ENCODE data around the gene PRLR.
"Not testable (repeated sequence)": the region's sequence is repeated elsewhere in the genome, so short reads cannot be mapped to it uniquely, and the experiment has no call there.

Gene PRLR

GRCh38 chr5:35230038-35230611, at the start of gene PRLR:
Gene PRLR, minus strand, starts transcription at chr5:35230487. Its CDS starts 140,867 bp downstream, at chr5:35089620.
- DNase-seq: no peak

- no peak for DNase-seq
These were observed 44.7 kb upstream of the PRLR start for GRCh38 chr5:35274839-35275509.

GRCh38 chr5:35269006-35269405, 38.7 kb upstream of the PRLR start:
- DNase-seq: no peak

- no peak for DNase-seq
These were observed 36.0 kb upstream of the PRLR start for GRCh38 chr5:35266276-35266675.

GRCh38 chr5:35264509-35264908, 34.2 kb upstream of the PRLR start:
- DNase-seq: no peak

- DNase-seq: no peak
These were observed 33.1 kb upstream of the PRLR start for GRCh38 chr5:35263266-35263877.

- no peak for DNase-seq
These were observed 23.3 kb upstream of the PRLR start for GRCh38 chr5:35253582-35253981.

GRCh38 chr5:35252963-35253362, 22.7 kb upstream of the PRLR start:
- DNase-seq: no peak

- DNase-seq: no peak
These were observed 18.8 kb upstream of the PRLR start for GRCh38 chr5:35248843-35249780.

- no peak for DNase-seq
These were observed 17.4 kb upstream of the PRLR start for GRCh38 chr5:35247648-35248034.

GRCh38 chr5:35246900-35247647, 16.8 kb upstream of the PRLR start:
- DNase-seq: no peak

- DNase-seq: no peak
These were observed 16.1 kb upstream of the PRLR start for GRCh38 chr5:35246411-35246810.

- DNase-seq: not testable (repeated sequence)
These were observed 15.1 kb upstream of the PRLR start for GRCh38 chr5:35245371-35245770.

GRCh38 chr5:35244171-35244570, 13.9 kb upstream of the PRLR start:
- DNase-seq: no peak

GRCh38 chr5:35242702-35243258, 12.5 kb upstream of the PRLR start:
- DNase-seq: no peak

GRCh38 chr5:35240892-35241291, 10.6 kb upstream of the PRLR start:
- DNase-seq: no peak

GRCh38 chr5:35239911-35240610, 9.8 kb upstream of the PRLR start:
- no peak for DNase-seq

- no peak for DNase-seq
These were observed 9.2 kb upstream of the PRLR start for GRCh38 chr5:35239476-35239875.

- DNase-seq: no peak
These were observed 7.5 kb upstream of the PRLR start for GRCh38 chr5:35237580-35238376.

- DNase-seq: no peak
These were observed 6.5 kb upstream of the PRLR start for GRCh38 chr5:35236770-35237169.

GRCh38 chr5:35233601-35234000, 3.3 kb upstream of the PRLR start:
- no peak for DNase-seq

Data from NCI-H2171 (cell line).